NT2/D1 (cell line): ENCODE results near the gene IL1RL1.

ENCODE experiments used
- SUZ12 ChIP-seq: IDR thresholded peaks from 2 replicates; pipeline ENCODE4 v1.6.1; 2011; ENCODE audit not compliant: insufficient read length, insufficient read depth; ENCODE audit errors: extremely low read depth
- YY1 ChIP-seq: IDR thresholded peaks from 2 replicates; pipeline ENCODE4 v1.6.1; 2011; ENCODE audit not compliant: insufficient read length, insufficient read depth

- TF ChIP-seq YY1, result no peak
- TF ChIP-seq SUZ12, result no peak
Observed at GRCh38 chr2:102386867-102387541, 75.6 kb downstream of the IL1RL1 start.
